Measurements from ENCODE around the gene PICK1. TPM values are rescaled to one million over a fixed set of nuclear protein-coding genes. Genes with fewer than 3 reads are reported as not detected.

Gene PICK1
- total and polyA plus RNA-seq, 2 of the 13 experiments (the other 11 are each of a cell fraction or from before 2014, with no cell fraction given) = 19.3 to 25.3 TPM

DNA sequence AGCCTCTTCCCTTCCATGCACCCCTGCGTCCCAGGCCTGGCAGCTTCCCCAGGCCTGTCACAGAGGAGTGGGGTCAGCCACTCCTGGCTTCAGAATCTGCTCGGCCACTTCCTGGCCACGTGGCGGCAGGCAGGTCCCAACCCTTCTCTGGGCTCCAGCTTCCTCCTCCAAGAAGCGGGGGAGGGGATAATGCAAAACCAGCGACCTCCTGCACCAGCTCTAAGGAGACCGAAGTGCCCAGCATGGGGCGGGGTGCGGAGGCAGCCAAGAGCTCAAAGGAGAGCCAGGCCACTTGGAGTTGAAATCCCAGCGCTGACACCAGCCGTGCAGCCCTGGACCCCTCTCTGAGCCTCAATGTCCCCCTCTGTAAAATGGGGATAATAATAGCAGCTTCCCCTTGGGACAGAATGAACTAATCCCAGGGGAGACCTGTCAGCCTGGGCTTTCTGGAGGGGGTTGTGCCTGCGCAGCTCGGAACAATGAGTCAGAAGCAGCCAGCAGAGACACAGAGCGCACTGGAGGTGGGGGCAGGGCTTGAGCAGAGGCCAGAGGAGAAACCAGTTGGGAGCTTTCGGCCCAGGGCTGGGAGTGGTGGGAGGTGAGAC is 22.8 kb upstream of the PICK1 start (continued):
- TF ChIP-seq, protein P1, sequence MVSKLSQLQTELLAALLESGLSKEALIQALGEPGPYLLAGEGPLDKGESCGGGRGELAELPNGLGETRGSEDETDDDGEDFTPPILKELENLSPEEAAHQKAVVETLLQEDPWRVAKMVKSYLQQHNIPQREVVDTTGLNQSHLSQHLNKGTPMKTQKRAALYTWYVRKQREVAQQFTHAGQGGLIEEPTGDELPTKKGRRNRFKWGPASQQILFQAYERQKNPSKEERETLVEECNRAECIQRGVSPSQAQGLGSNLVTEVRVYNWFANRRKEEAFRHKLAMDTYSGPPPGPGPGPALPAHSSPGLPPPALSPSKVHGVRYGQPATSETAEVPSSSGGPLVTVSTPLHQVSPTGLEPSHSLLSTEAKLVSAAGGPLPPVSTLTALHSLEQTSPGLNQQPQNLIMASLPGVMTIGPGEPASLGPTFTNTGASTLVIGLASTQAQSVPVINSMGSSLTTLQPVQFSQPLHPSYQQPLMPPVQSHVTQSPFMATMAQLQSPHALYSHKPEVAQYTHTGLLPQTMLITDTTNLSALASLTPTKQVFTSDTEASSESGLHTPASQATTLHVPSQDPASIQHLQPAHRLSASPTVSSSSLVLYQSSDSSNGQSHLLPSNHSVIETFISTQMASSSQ (IDR thresholded peaks at IDR 0.05; ENCODE audit: low read depth) = no peak
- TF ChIP-seq, protein P1 (CRISPR knock-in tag; IDR thresholded peaks at IDR 0.05; ENCODE audit: borderline replicate concordance) = no peak
- TF ChIP-seq, protein P2, sequence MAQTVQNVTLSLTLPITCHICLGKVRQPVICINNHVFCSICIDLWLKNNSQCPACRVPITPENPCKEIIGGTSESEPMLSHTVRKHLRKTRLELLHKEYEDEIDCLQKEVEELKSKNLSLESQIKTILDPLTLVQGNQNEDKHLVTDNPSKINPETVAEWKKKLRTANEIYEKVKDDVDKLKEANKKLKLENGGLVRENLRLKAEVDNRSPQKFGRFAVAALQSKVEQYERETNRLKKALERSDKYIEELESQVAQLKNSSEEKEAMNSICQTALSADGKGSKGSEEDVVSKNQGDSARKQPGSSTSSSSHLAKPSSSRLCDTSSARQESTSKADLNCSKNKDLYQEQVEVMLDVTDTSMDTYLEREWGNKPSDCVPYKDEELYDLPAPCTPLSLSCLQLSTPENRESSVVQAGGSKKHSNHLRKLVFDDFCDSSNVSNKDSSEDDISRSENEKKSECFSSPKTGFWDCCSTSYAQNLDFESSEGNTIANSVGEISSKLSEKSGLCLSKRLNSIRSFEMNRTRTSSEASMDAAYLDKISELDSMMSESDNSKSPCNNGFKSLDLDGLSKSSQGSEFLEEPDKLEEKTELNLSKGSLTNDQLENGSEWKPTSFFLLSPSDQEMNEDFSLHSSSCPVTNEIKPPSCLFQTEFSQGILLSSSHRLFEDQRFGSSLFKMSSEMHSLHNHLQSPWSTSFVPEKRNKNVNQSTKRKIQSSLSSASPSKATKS (CRISPR knock-in tag; IDR thresholded peaks at IDR 0.05) = no peak
- TF ChIP-seq KDM3A (CRISPR knock-in tag; IDR thresholded peaks at IDR 0.05; ENCODE audit: low read depth) (no peak), SPEN (CRISPR knock-in tag; IDR thresholded peaks at IDR 0.05; ENCODE audit: low read depth) (peak; percentile 18; the same call in 1 of the 2 replicates), ZSCAN30 (CRISPR knock-in tag; IDR thresholded peaks at IDR 0.05) (no peak), ARNT (IDR thresholded peaks at IDR 0.05) (no peak), ZNF337 (CRISPR knock-in tag; IDR thresholded peaks at IDR 0.05; ENCODE audit: borderline replicate concordance, low read depth) (no peak), HDAC1 (CRISPR knock-in tag; IDR thresholded peaks at IDR 0.05) (no peak), ZBTB38 (CRISPR knock-in tag; IDR thresholded peaks at IDR 0.05) (0 out of 2 replicates have a peak, but pooled peaks have one; percentile 24), XBP1 (CRISPR knock-in tag; IDR thresholded peaks at IDR 0.05) (no peak), CREM (IDR thresholded peaks at IDR 0.05) (no peak), CREM (CRISPR knock-in tag; IDR thresholded peaks at IDR 0.05) (no peak), ZMYM3 (CRISPR knock-in tag; IDR thresholded peaks at IDR 0.05) (peak; percentile 45)
- TF ChIP-seq, protein P3, sequence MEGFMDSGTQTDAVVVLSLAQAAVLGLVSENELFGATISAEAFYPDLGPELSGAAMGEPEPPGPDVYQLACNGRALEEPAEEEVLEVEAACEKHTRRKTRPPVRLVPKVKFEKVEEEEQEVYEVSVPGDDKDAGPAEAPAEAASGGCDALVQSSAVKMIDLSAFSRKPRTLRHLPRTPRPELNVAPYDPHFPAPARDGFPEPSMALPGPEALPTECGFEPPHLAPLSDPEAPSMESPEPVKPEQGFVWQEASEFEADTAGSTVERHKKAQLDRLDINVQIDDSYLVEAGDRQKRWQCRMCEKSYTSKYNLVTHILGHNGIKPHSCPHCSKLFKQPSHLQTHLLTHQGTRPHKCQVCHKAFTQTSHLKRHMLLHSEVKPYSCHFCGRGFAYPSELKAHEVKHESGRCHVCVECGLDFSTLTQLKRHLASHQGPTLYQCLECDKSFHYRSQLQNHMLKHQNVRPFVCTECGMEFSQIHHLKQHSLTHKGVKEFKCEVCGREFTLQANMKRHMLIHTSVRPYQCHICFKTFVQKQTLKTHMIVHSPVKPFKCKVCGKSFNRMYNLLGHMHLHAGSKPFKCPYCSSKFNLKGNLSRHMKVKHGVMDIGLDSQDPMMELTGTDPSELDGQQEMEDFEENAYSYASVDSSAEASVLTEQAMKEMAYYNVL (CRISPR knock-in tag; IDR thresholded peaks at IDR 0.05; ENCODE audit: borderline replicate concordance) = no peak
- TF ChIP-seq, protein P4, sequence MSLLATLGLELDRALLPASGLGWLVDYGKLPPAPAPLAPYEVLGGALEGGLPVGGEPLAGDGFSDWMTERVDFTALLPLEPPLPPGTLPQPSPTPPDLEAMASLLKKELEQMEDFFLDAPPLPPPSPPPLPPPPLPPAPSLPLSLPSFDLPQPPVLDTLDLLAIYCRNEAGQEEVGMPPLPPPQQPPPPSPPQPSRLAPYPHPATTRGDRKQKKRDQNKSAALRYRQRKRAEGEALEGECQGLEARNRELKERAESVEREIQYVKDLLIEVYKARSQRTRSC (CRISPR knock-in tag; IDR thresholded peaks at IDR 0.05; ENCODE audit: low read depth) = no peak
- TF ChIP-seq, protein P5, sequence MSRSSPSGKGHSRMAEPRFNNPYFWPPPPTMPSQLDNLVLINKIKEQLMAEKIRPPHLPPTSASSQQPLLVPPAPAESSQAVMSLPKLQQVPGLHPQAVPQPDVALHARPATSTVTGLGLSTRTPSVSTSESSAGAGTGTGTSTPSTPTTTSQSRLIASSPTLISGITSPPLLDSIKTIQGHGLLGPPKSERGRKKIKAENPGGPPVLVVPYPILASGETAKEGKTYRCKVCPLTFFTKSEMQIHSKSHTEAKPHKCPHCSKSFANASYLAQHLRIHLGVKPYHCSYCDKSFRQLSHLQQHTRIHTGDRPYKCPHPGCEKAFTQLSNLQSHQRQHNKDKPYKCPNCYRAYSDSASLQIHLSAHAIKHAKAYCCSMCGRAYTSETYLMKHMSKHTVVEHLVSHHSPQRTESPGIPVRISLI (CRISPR knock-in tag; IDR thresholded peaks at IDR 0.05; ENCODE audit: borderline replicate concordance) = no peak
- TF ChIP-seq, protein P6, sequence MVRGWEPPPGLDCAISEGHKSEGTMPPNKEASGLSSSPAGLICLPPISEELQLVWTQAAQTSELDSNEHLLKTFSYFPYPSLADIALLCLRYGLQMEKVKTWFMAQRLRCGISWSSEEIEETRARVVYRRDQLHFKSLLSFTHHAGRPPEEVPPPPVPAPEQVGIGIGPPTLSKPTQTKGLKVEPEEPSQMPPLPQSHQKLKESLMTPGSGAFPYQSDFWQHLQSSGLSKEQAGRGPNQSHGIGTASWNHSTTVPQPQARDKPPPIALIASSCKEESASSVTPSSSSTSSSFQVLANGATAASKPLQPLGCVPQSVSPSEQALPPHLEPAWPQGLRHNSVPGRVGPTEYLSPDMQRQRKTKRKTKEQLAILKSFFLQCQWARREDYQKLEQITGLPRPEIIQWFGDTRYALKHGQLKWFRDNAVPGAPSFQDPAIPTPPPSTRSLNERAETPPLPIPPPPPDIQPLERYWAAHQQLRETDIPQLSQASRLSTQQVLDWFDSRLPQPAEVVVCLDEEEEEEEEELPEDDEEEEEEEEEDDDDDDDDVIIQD (CRISPR knock-in tag; IDR thresholded peaks at IDR 0.05; ENCODE audit: low read depth) = no peak

Measured in HepG2 (cell line).